Measurements from ENCODE around the gene CEL.

- TF ChIP-seq, protein P1, sequence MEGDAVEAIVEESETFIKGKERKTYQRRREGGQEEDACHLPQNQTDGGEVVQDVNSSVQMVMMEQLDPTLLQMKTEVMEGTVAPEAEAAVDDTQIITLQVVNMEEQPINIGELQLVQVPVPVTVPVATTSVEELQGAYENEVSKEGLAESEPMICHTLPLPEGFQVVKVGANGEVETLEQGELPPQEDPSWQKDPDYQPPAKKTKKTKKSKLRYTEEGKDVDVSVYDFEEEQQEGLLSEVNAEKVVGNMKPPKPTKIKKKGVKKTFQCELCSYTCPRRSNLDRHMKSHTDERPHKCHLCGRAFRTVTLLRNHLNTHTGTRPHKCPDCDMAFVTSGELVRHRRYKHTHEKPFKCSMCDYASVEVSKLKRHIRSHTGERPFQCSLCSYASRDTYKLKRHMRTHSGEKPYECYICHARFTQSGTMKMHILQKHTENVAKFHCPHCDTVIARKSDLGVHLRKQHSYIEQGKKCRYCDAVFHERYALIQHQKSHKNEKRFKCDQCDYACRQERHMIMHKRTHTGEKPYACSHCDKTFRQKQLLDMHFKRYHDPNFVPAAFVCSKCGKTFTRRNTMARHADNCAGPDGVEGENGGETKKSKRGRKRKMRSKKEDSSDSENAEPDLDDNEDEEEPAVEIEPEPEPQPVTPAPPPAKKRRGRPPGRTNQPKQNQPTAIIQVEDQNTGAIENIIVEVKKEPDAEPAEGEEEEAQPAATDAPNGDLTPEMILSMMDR (IDR thresholded peaks at IDR 0.05): no peak
- TF ChIP-seq POLR2A (IDR thresholded peaks at IDR 0.05) (no peak), POLR2AphosphoS5 (IDR thresholded peaks at IDR 0.05) (no peak)
Observed at GRCh38 chr9:133118179-133118520, 56.4 kb downstream of the CEL start.
